PC-3 (cell line): ENCODE results near the gene TRPM1. TPM values are rescaled to one million over a fixed set of nuclear protein-coding genes. Genes with fewer than 3 reads are reported as not detected.

ENCODE experiments used
- ATAC-seq: fragments of 200-7000 bp; cut with Tn5 transposase; 2 replicates; pipeline ENCODE4 v1.9.1; 2020; ENCODE audit warnings: mild to moderate bottlenecking, moderate library complexity
- BruUV-seq: library from RNA; stranded (reverse); fragments of 400-500 nt; replicated peaks from 2 replicates; lab custom pipeline; 2021; lab: Mats Ljungman, UMichigan
- CTCF ChIA-PET: fragments of 300-600 bp; sonication (Branson Sonifier 250); formaldehyde crosslinking; loops from one replicate; lab custom pipeline; 2022; ENCODE audit warnings: antibody characterized with exemption; lab: Charles Lee
- POLR2A ChIA-PET: fragments of 300-600 bp; sonication (Branson Sonifier 250); formaldehyde crosslinking; loops from one replicate; lab custom pipeline; 2022; ENCODE audit warnings: antibody characterized with exemption; ENCODE audit not compliant: unreplicated experiment; lab: Charles Lee
- DNase-seq: peaks from one replicate; pipeline ENCODE4 v3.0.0-alpha.2; 2015
- H2AFZ ChIP-seq: fragments of 300-600 bp; sonication (generic); 2 replicates; pipeline ENCODE4 v1.6.0; 2016; ENCODE audit warnings: antibody characterized with exemption, low read length
- H3F3A ChIP-seq: fragments of 300-600 bp; sonication (generic); one replicate; pipeline ENCODE4 v1.6.0; 2017; ENCODE audit warnings: antibody characterized with exemption, low read length, control low read depth, mild to moderate bottlenecking; ENCODE audit not compliant: unreplicated experiment
- H3K27ac ChIP-seq: fragments of 300-600 bp; sonication (generic); 2 replicates; pipeline ENCODE4 v1.5.1; 2016; ENCODE audit warnings: mild to moderate bottlenecking, low read length
- H3K27me3 ChIP-seq: fragments of 300-600 bp; sonication (generic); 2 replicates; pipeline ENCODE4 v1.6.1; 2016; ENCODE audit warnings: low read length, mixed read lengths
- H3K36me3 ChIP-seq: fragments of 300-600 bp; sonication (generic); 2 replicates; pipeline ENCODE4 v1.6.1; 2016; ENCODE audit warnings: low read depth, mixed run types, low read length, mixed read lengths
- H3K4me1 ChIP-seq: fragments of 300-600 bp; sonication (generic); 2 replicates; pipeline ENCODE4 v1.5.1; 2016; ENCODE audit warnings: low read length; ENCODE audit not compliant: insufficient read depth
- H3K4me2 ChIP-seq: fragments of 300-600 bp; sonication (generic); 2 replicates; pipeline ENCODE4 v1.6.0; 2016; ENCODE audit warnings: low read length
- H3K4me3 ChIP-seq: fragments of 300-600 bp; sonication (generic); 2 replicates; pipeline ENCODE4 v1.5.1; 2016; ENCODE audit warnings: mild to moderate bottlenecking, low read length, mixed read lengths
- H3K79me2 ChIP-seq: fragments of 300-600 bp; sonication (generic); 2 replicates; pipeline ENCODE4 v1.6.1; 2017; ENCODE audit warnings: low read length, mixed read lengths
- H3K9ac ChIP-seq: fragments of 300-600 bp; sonication (generic); 2 replicates; pipeline ENCODE4 v1.6.0; 2016; ENCODE audit warnings: mild to moderate bottlenecking, low read length
- H3K9me2 ChIP-seq: fragments of 300-600 bp; sonication (generic); replicated peaks from 2 replicates; pipeline ENCODE4 v1.6.1; 2016; ENCODE audit warnings: mixed run types, low read length, mixed read lengths
- H3K9me3 ChIP-seq: fragments of 300-600 bp; sonication (generic); 2 replicates; pipeline ENCODE4 v1.6.1; 2016; ENCODE audit warnings: low read length, mixed read lengths
- H4K20me1 ChIP-seq: fragments of 300-600 bp; sonication (generic); 2 replicates; pipeline ENCODE4 v1.6.1; 2016; ENCODE audit warnings: low read length, mixed read lengths
- EZH2 ChIP-seq: fragments of 300-600 bp; sonication (generic); IDR thresholded peaks from one replicate; pipeline ENCODE4 v1.6.1; 2017; ENCODE audit warnings: antibody characterized with exemption, mild to moderate bottlenecking, low read length; ENCODE audit not compliant: unreplicated experiment
- EZH2phosphoT487 ChIP-seq: fragments of 300-600 bp; sonication (generic); IDR thresholded peaks from 2 replicates; pipeline ENCODE4 v1.6.1; 2018; ENCODE audit warnings: mild to moderate bottlenecking, antibody characterized with exemption, low read length, borderline replicate concordance
- intact Hi-C: fragments of 100-400 bp; cut with micrococcal nuclease; formaldehyde crosslinking; loops from 2 replicates; pipeline ENCODE4 v1.9.0; 2023
- total RNA-seq: library from RNA; depleted of rRNA; stranded (reverse); fragments of >200 nt; gene quantifications from 2 replicates; pipeline ENCODE4 v1.2.3, GENCODE V29; 2014
- TF ChIP-seq, protein P1 (sequence below): fragments of 300-600 bp; sonication (generic); conservative IDR thresholded peaks from 2 replicates; pipeline ENCODE4 v1.5.1; 2017; ENCODE audit warnings: antibody characterized with exemption, low read depth, mild to moderate bottlenecking, low read length

TRPM1 gene
- total RNA-seq, 1 experiment from 2014 or later = not detected

DNA sequence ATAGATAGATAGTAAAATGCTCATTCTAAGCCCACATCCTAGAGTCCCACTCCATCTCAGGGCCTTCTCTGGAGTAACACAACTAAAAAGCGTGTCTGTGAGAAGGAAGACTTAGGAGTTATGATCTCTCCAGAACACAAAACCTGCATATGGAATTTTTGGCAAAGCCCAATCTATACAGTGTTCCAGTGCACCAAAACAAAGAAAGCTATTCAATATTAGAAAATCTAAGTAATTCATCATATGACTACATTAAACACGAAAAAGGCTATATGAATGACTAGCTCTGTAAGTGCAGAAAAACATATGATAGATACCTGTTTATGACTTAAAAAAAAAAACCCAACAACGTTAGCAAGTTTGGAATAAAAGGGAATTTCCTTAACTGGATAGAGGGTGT lies 137.8 kb downstream of the TRPM1 start:
- intact Hi-C loops = loop anchor here (2.0 kb wide), 1 partner anchor 23 kb away; no protein-coding TSS in a partner anchor
- ATAC-seq (no peak), DNase-seq (no peak)
- no peak overlapping the region for H2AFZ ChIP-seq
- no peaks in the 10 kb centered on the region for H4K20me1 ChIP-seq
- H3K27ac ChIP-seq = no peak overlapping the region
- H3K4me1 ChIP-seq = no peaks in the 10 kb centered on the region
- H3K4me2 ChIP-seq = no peak overlapping the region
- ChIA-PET POLR2A (no interaction called here), CTCF (no interaction called here)
- H3K27me3 ChIP-seq = no peaks in the 10 kb centered on the region
- H3K9me2 ChIP-seq = no peaks in the 10 kb centered on the region
- H3K79me2 ChIP-seq = no peaks in the 10 kb centered on the region
- H3K4me3 ChIP-seq = no peak overlapping the region
- TF ChIP-seq, protein P1, sequence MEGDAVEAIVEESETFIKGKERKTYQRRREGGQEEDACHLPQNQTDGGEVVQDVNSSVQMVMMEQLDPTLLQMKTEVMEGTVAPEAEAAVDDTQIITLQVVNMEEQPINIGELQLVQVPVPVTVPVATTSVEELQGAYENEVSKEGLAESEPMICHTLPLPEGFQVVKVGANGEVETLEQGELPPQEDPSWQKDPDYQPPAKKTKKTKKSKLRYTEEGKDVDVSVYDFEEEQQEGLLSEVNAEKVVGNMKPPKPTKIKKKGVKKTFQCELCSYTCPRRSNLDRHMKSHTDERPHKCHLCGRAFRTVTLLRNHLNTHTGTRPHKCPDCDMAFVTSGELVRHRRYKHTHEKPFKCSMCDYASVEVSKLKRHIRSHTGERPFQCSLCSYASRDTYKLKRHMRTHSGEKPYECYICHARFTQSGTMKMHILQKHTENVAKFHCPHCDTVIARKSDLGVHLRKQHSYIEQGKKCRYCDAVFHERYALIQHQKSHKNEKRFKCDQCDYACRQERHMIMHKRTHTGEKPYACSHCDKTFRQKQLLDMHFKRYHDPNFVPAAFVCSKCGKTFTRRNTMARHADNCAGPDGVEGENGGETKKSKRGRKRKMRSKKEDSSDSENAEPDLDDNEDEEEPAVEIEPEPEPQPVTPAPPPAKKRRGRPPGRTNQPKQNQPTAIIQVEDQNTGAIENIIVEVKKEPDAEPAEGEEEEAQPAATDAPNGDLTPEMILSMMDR = no peak
- TF ChIP-seq EZH2 = no peak
- TF ChIP-seq EZH2phosphoT487 = no peak
- no TSS peak for BruUV-seq
- no peak overlapping the region for H3K9ac ChIP-seq
- no peaks in the 10 kb centered on the region for H3F3A ChIP-seq
- H3K9me3 ChIP-seq = no peaks in the 10 kb centered on the region
- no peaks in the 10 kb centered on the region for H3K36me3 ChIP-seq

DNA sequence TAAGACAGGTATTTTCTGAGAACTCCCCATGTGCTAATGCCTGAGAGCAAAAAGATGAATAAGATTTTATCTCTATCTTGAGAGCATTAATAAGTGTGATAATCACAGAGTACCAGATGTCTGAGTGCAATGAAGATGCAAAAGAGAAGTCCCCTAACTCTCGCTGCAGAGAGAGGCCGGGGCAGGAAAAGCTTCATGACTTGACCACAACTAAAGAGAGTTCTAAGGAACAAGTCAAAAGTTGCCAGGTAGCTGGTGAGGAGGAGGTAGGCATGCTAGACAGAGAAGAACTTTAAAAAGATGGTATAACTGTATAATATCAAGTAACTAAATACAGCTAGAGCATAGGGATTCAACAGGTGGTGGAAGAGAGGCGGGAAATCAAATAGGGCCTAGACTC lies 138.9 kb downstream of the TRPM1 start:
- no peak for DNase-seq
- no peaks in the 10 kb centered on the region for H3K27me3 ChIP-seq
- H3K4me3 ChIP-seq = no peak overlapping the region
- no peaks in the 10 kb centered on the region for H3K79me2 ChIP-seq
- no peak overlapping the region for H3K9ac ChIP-seq
- H3K36me3 ChIP-seq = no peaks in the 10 kb centered on the region
- intact Hi-C loops = no loop called here
- no peak for ATAC-seq
- TF ChIP-seq, protein P1 = no peak
- TF ChIP-seq EZH2 (no peak), EZH2phosphoT487 (no peak)
- no peak overlapping the region for H3K4me2 ChIP-seq
- H2AFZ ChIP-seq = no peak overlapping the region
- no peaks in the 10 kb centered on the region for H3K9me3 ChIP-seq
- H4K20me1 ChIP-seq = no peaks in the 10 kb centered on the region
- ChIA-PET POLR2A (no interaction called here), CTCF (no interaction called here)
- H3K27ac ChIP-seq = no peak overlapping the region
- H3F3A ChIP-seq = no peaks in the 10 kb centered on the region
- H3K4me1 ChIP-seq = no peaks in the 10 kb centered on the region
- BruUV-seq = no TSS peak
- no peaks in the 10 kb centered on the region for H3K9me2 ChIP-seq

DNA sequence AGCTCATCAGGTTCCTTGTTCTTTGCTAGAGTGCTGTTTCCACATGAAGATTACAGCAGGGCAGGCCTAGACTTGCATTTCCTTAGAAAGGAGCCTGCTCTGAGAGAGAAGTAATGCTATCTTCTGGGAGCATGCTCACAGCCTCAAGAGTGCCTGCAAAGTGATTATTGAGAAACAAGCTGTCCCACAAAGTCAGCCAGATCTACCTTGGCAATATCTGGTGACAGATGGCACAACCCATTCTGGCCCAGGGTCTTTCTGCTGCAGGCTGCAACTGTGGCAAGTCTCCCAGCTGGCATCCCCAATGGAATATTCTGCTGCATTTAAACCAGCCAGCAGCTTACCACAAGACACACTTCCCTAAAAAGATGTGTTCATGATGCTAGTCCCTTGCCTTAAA lies 139.4 kb downstream of the TRPM1 start:
- Histone ChIP-seq H3K79me2 (no peaks in the 10 kb centered on the region), H3K4me1 (no peaks in the 10 kb centered on the region), H3K4me2 (no peak overlapping the region), H3F3A (no peaks in the 10 kb centered on the region), H3K9ac (no peak overlapping the region), H3K4me3 (no peak overlapping the region), H3K9me3 (no peaks in the 10 kb centered on the region), H4K20me1 (no peaks in the 10 kb centered on the region), H3K36me3 (no peaks in the 10 kb centered on the region; the same call in 1 of the 2 replicates), H2AFZ (no peak overlapping the region), H3K27ac (no peak overlapping the region), H3K9me2 (no peaks in the 10 kb centered on the region), H3K27me3 (no peaks in the 10 kb centered on the region)
- DNase-seq (no peak), ATAC-seq (no peak)
- intact Hi-C loops = no loop called here
- no TSS peak for BruUV-seq
- ChIA-PET POLR2A (no interaction called here), CTCF (no interaction called here)
- TF ChIP-seq, protein P1 = no peak
- no peak for TF ChIP-seq EZH2
- no peak for TF ChIP-seq EZH2phosphoT487
